Naive thymus-derived CD4-positive, alpha-beta T cell (primary cell): ENCODE data around the gene SLC66A2. TPM values are rescaled to one million over a fixed set of nuclear protein-coding genes. Genes with fewer than 3 reads are reported as not detected.
A peak's percentile ranks its signal among the peaks of the same experiment; 100 is the strongest.
"Not testable (repeated sequence)": the region's sequence is repeated elsewhere in the genome, so short reads cannot be mapped to it uniquely, and the experiment has no call there.

Experiments used
- ATAC-seq: fragments of 150-1000 bp; cut with Tn5 transposase; 2 replicates; pipeline ENCODE4 v1.10.0; 2021; ENCODE audit warnings: mild to moderate bottlenecking, moderate library complexity
- CTCF ChIA-PET: fragments of 350-600 bp; sonication (Branson Sonifier 250); formaldehyde crosslinking; loops from one replicate; lab custom pipeline; 2021; ENCODE audit warnings: antibody characterized with exemption; lab: Charles Lee
- POLR2A ChIA-PET: fragments of 350-600 bp; sonication (Branson Sonifier 250); formaldehyde crosslinking; loops from one replicate; lab custom pipeline; 2021; ENCODE audit warnings: antibody characterized with exemption, inconsistent platforms; lab: Charles Lee
- DNase-seq, 9 donors: peaks; one replicate each; pipeline versions ENCODE4 v3.0.0 to v3.0.0-alpha.2; 2020 to 2022; ENCODE audit warnings: mixed read lengths in 1 of 9
- H3K27ac ChIP-seq: one replicate; pipeline ENCODE4 v1.7.0; 2013; ENCODE audit warnings: mild to moderate bottlenecking, low read depth, low read length, moderate library complexity
- H3K27me3 ChIP-seq, 2 donors: one replicate each; pipeline ENCODE4 v1.7.0; 2013; ENCODE audit warnings: low read length in 2 of 2, mild to moderate bottlenecking in 2 of 2, moderate library complexity in 2 of 2; ENCODE audit not compliant: control insufficient read depth in 2 of 2, insufficient read depth in 2 of 2
- H3K36me3 ChIP-seq, 3 experiments: 1 replicate in 2 of 3; 2 replicates in 1 of 3; pipeline ENCODE4 v1.7.0; 2013; ENCODE audit warnings: low read length in 3 of 3, mild to moderate bottlenecking in 3 of 3, moderate library complexity in 1 of 3; ENCODE audit not compliant: insufficient read depth in 3 of 3, control insufficient read depth in 2 of 3
- H3K4me1 ChIP-seq, 2 donors: one replicate each; pipeline ENCODE4 v1.7.0; 2013; ENCODE audit warnings: low read length in 2 of 2, mild to moderate bottlenecking in 2 of 2, moderate library complexity in 1 of 2; ENCODE audit not compliant: control insufficient read depth in 2 of 2, insufficient read depth in 2 of 2
- H3K4me3 ChIP-seq: 2 replicates; pipeline ENCODE4 v1.7.0; 2013; ENCODE audit warnings: mild to moderate bottlenecking, low read length
- H3K9me3 ChIP-seq, 3 experiments: 1 replicate in 2 of 3; 2 replicates in 1 of 3; pipeline ENCODE4 v1.7.0; 2013; ENCODE audit warnings: low read length in 3 of 3; ENCODE audit not compliant: control insufficient read depth in 2 of 3
- H3K27ac Mint-ChIP-seq, 9 donors: one replicate each; pipeline ENCODE4 v1.8.0; 2020 to 2022; ENCODE audit warnings: mixed read lengths in 9 of 9, mild to moderate bottlenecking in 8 of 9, moderate library complexity in 5 of 9, inconsistent platforms in 2 of 9
- H3K27me3 Mint-ChIP-seq, 5 donors: one replicate each; pipeline ENCODE4 v1.8.0; 2021 to 2022; ENCODE audit warnings: mixed read lengths in 5 of 5, mild to moderate bottlenecking in 1 of 5
- H3K36me3 Mint-ChIP-seq, 5 donors: one replicate each; pipeline ENCODE4 v1.8.0; 2020 to 2022; ENCODE audit warnings: mixed read lengths in 5 of 5, mild to moderate bottlenecking in 3 of 5, inconsistent platforms in 1 of 5
- H3K4me1 Mint-ChIP-seq, 7 donors: one replicate each; pipeline ENCODE4 v1.8.0; 2020 to 2022; ENCODE audit warnings: mixed read lengths in 7 of 7, mild to moderate bottlenecking in 3 of 7, inconsistent platforms in 1 of 7
- H3K4me3 Mint-ChIP-seq, 10 donors: one replicate each; pipeline ENCODE4 v1.8.0; 2020 to 2022; ENCODE audit warnings: mild to moderate bottlenecking in 10 of 10, mixed read lengths in 10 of 10, moderate library complexity in 6 of 10, inconsistent platforms in 2 of 10
- H3K9me3 Mint-ChIP-seq, 11 donors: one replicate each; pipeline ENCODE4 v1.8.0; 2020 to 2022; ENCODE audit warnings: mixed read lengths in 11 of 11, mild to moderate bottlenecking in 4 of 11, inconsistent platforms in 1 of 11, moderate library complexity in 1 of 11
- intact Hi-C, 2 donors: fragments of 100-400 bp; cut with micrococcal nuclease; formaldehyde crosslinking; loops; one replicate each; pipeline ENCODE4 v1.15.1; 2023
- polyA plus RNA-seq, 2 donors: library from polyadenylated mRNA; unstranded; fragments of 300-500 nt; fragmentation: Illumina TruSeq; gene quantifications; one replicate each; pipeline ENCODE4 v1.2.3, GENCODE V29; 2021
- total RNA-seq, 6 experiments: library from RNA in 5 of 6; stranded (reverse) in 5 of 6; gene quantifications; 1 replicate in 5 of 6; 2 replicates in 1 of 6; pipeline ENCODE4 v1.2.3 and lab custom pipeline; 2021 to 2026

The SLC66A2 gene
- total and polyA plus RNA-seq, 7 experiments from 2014 or later = 14.9 to 106 (median 34.1) TPM

GRCh38 chr18:79962311-79962710, 10.9 kb upstream of the SLC66A2 start:
- no peak overlapping the region for H3K27ac ChIP-seq

GRCh38 chr18:79961527-79962291, 10.3 kb upstream of the SLC66A2 start:
- no peaks in the 10 kb centered on the region for H3K27me3 Mint-ChIP-seq
- Histone ChIP-seq H3K27ac (no peak overlapping the region), H3K9me3 (no peaks in the 10 kb centered on the region), H3K27me3 (no peaks in the 10 kb centered on the region), H3K4me3 (no peak overlapping the region), H3K4me1 (peaks cover 14 to 19% of the 10 kb centered on the region in 2 donors), H3K36me3 (no peaks in the 10 kb centered on the region)
- H3K4me1 Mint-ChIP-seq = peaks cover 5 to 38% (median 15%) of the 10 kb centered on the region in 7 donors
- H3K36me3 Mint-ChIP-seq = no peaks in the 10 kb centered on the region
- intact Hi-C loops = loop anchor here (5.0 to 10.0 kb wide), 2 partner anchors 167 to 569 kb away; partner anchors contain the start of gene KCNG2 (in 1 of the 2)
- H3K4me3 Mint-ChIP-seq = peak overlapping the region in 1 of 10 donors; percentile 25
- H3K9me3 Mint-ChIP-seq = no peaks in the 10 kb centered on the region
- DNase-seq (no peak), ATAC-seq (no peak)
- ChIA-PET CTCF (interaction anchor here (0.8 kb wide), 1 partner anchor 12 kb away, joined by 3 read pairs; no protein-coding TSS in a partner anchor), POLR2A (interaction anchor here (1.3 to 1.6 kb wide), 3 partner anchors 11 to 283 kb away, joined by 3 to 4 read pairs (median 4); partner anchors contain the start of gene SLC66A2)
- H3K27ac Mint-ChIP-seq = peak overlapping the region in 6 of 9 donors; percentile 48 to 87 (median 68)

More at GRCh38 chr18:79962311-79962710, 10.9 kb upstream of the SLC66A2 start:
- peaks cover 9 to 42% (median 20%) of the 10 kb centered on the region in 7 donors for H3K4me1 Mint-ChIP-seq
- peak overlapping the region in 6 of 9 donors; percentile 52 to 81 (median 68) for H3K27ac Mint-ChIP-seq
- H3K36me3 Mint-ChIP-seq = peaks cover 0 to 4% (median 2%) of the 10 kb centered on the region in 5 donors
- CTCF ChIA-PET = interaction anchor here (0.8 kb wide), 1 partner anchor 13 kb away, joined by 3 read pairs; no protein-coding TSS in a partner anchor
- intact Hi-C loops = loop anchor here (5.0 to 10.0 kb wide), 2 partner anchors 168 to 570 kb away; partner anchors contain the start of gene KCNG2 (in 1 of the 2)
- Histone ChIP-seq H3K36me3 (peaks cover 0 to 1% (median 0%) of the 10 kb centered on the region in 3 experiments), H3K4me3 (no peak overlapping the region), H3K27me3 (no peaks in the 10 kb centered on the region), H3K4me1 (peaks cover 14 to 19% of the 10 kb centered on the region in 2 donors), H3K9me3 (no peaks in the 10 kb centered on the region)
- DNase-seq (no peak), ATAC-seq (no peak)
- H3K27me3 Mint-ChIP-seq = no peaks in the 10 kb centered on the region
- no peaks in the 10 kb centered on the region for H3K9me3 Mint-ChIP-seq
- H3K4me3 Mint-ChIP-seq = peak overlapping the region in 3 of 10 donors; percentile 33 to 88 (median 59)
- POLR2A ChIA-PET = interaction anchor here (1.0 to 1.6 kb wide), 3 partner anchors 10 to 25 kb away, joined by 3 to 8 read pairs (median 4); partner anchors contain the start of gene SLC66A2

GRCh38 chr18:79960921-79961526, 9.6 kb upstream of the SLC66A2 start:
- H3K4me3 ChIP-seq = no peak overlapping the region
- peak overlapping the region; percentile 43 for H3K27ac ChIP-seq
- ChIA-PET POLR2A (interaction anchor here (1.3 to 1.6 kb wide), 3 partner anchors 10 to 282 kb away, joined by 3 to 4 read pairs (median 4); partner anchors contain the start of gene SLC66A2), CTCF (no interaction called here)
- peak overlapping the region in 8 of 9 donors; percentile 81 to 98 (median 88) for H3K27ac Mint-ChIP-seq
- H3K27me3 ChIP-seq = no peaks in the 10 kb centered on the region
- H3K36me3 ChIP-seq = no peaks in the 10 kb centered on the region
- H3K27me3 Mint-ChIP-seq = no peaks in the 10 kb centered on the region
- DNase-seq (no peak), ATAC-seq (no peak)
- H3K36me3 Mint-ChIP-seq = no peaks in the 10 kb centered on the region
- H3K4me1 ChIP-seq = peaks cover 14 to 19% of the 10 kb centered on the region in 2 donors
- H3K9me3 ChIP-seq = no peaks in the 10 kb centered on the region
- no peaks in the 10 kb centered on the region for H3K9me3 Mint-ChIP-seq
- peaks cover 5 to 38% (median 15%) of the 10 kb centered on the region in 7 donors for H3K4me1 Mint-ChIP-seq
- intact Hi-C loops = loop anchor here (1.0 to 10.0 kb wide), 4 partner anchors 9 to 569 kb away; partner anchors contain the start of genes KCNG2 (in 1 of the 2) and SLC66A2 (in 1 of the 2)
- peak overlapping the region in 8 of 10 donors; percentile 70 to 86 (median 79) for H3K4me3 Mint-ChIP-seq

GRCh38 chr18:79960161-79960801, 8.8 kb upstream of the SLC66A2 start:
- H3K27me3 ChIP-seq, H3K36me3 Mint-ChIP-seq, H3K9me3 Mint-ChIP-seq, H3K9me3 ChIP-seq, H3K27me3 Mint-ChIP-seq, H3K36me3 ChIP-seq, ATAC-seq: not testable (repeated sequence)
- peak overlapping the region; percentile 24 for H3K4me3 ChIP-seq
- H3K4me3 Mint-ChIP-seq = peak overlapping the region in 8 of 10 donors; percentile 70 to 86 (median 79)
- H3K4me1 Mint-ChIP-seq = peaks cover 0 to 33% (median 14%) of the 10 kb centered on the region in 7 donors
- peak overlapping the region in 8 of 9 donors; percentile 81 to 98 (median 88) for H3K27ac Mint-ChIP-seq
- CTCF ChIA-PET = interaction anchor here (1.0 kb wide), 1 partner anchor 10 kb away, joined by 3 read pairs; no protein-coding TSS in a partner anchor
- H3K27ac ChIP-seq = peak overlapping the region; percentile 43
- POLR2A ChIA-PET = interaction anchor here (1.0 kb wide), 2 partner anchors 14 to 28 kb away, joined by 3 to 4 read pairs; partner anchors contain the start of gene TXNL4A
- H3K4me1 ChIP-seq = peaks cover 14 to 16% of the 10 kb centered on the region in 2 donors
- peak in 5 of 9 donors; percentile 22 to 54 (median 51) for DNase-seq
- intact Hi-C loops = loop anchor here (1.0 to 10.0 kb wide), 4 partner anchors 8 to 568 kb away; partner anchors contain the start of genes KCNG2 (in 1 of the 2) and SLC66A2 (in 1 of the 2)

- ChIA-PET CTCF (no interaction called here), POLR2A (interaction anchor here (0.6 kb wide), 1 partner anchor 27 kb away, joined by 3 read pairs; no protein-coding TSS in a partner anchor)
- no peak overlapping the region for H3K27ac ChIP-seq
- Mint-ChIP-seq H3K9me3 (no peaks in the 10 kb centered on the region), H3K4me1 (peaks cover 0 to 31% (median 14%) of the 10 kb centered on the region in 7 donors), H3K4me3 (no peak overlapping the region), H3K27me3 (no peaks in the 10 kb centered on the region), H3K27ac (no peak overlapping the region), H3K36me3 (no peaks in the 10 kb centered on the region)
- intact Hi-C loops = loop anchor here in 1 of 2 donors (10.0 kb wide), 1 partner anchor 434 kb away; no protein-coding TSS in a partner anchor
- ATAC-seq (no peak), DNase-seq (no peak)
- H3K9me3 ChIP-seq = no peaks in the 10 kb centered on the region
- H3K27me3 ChIP-seq = no peaks in the 10 kb centered on the region
- H3K4me1 ChIP-seq = peaks cover 14 to 16% of the 10 kb centered on the region in 2 donors
- no peaks in the 10 kb centered on the region for H3K36me3 ChIP-seq
- H3K4me3 ChIP-seq = no peak overlapping the region
Observed at GRCh38 chr18:79958981-79959380, 7.5 kb upstream of the SLC66A2 start.
